KOPT-K1 (cell line): ENCODE results near the gene PTPRN2.

ENCODE experiments used
- H3K27ac ChIP-seq: fragments of 200-600 bp; sonication (generic); 2 replicates; pipeline ENCODE4 v1.5.1; 2016; ENCODE audit warnings: antibody characterized with exemption, mild to moderate bottlenecking, low read depth, low read length; ENCODE audit not compliant: poor library complexity, severe bottlenecking
- H3K36me3 ChIP-seq: fragments of 200-600 bp; sonication (generic); 2 replicates; pipeline ENCODE4 v1.5.1; 2017; ENCODE audit warnings: antibody characterized with exemption, mild to moderate bottlenecking, low read length, moderate library complexity; ENCODE audit not compliant: insufficient read depth
- H3K9me3 ChIP-seq: fragments of 200-600 bp; sonication (generic); 2 replicates; pipeline ENCODE4 v1.5.1; 2017; ENCODE audit warnings: antibody characterized with exemption, low read length, mild to moderate bottlenecking; ENCODE audit not compliant: insufficient read depth, poor library complexity, severe bottlenecking

The PTPRN2 gene

DNA sequence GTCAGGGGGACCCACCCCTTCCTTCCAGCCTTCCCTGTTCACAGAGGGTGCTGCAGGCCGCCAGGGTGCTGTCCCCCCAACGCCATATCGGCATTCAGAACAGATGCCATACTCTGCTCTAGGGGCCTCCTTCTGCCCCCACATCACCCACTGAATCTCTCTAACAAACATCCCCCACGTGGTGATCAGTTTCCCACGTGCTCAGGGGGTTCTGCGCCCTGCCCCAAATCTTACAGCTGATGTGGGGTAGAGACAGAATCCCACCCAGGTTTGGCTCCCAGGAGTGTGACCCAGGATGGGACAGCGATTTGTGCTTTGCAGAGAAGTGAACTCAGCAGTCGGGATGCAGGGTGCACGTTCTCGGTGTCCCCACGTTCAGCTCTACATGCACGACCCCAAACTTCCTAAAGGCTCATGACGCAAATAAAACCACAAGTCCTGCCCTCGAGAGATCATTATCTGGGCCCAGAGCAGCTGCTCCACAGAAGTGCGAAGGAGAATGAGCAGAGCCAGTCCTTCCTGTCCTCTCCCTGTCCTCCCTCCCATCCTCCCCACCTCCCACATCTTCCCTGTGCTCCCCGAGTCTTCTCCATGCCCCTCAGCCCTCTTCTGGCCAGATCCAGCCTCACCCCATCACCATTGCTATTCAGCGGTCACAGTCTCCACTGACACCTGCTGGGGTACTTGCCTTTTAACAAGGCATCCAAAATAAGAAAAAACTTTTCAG lies 827.5 kb downstream of the PTPRN2 start:
- Histone ChIP-seq H3K27ac (peak overlapping the region; percentile 31), H3K9me3 (peaks cover 12% of the 10 kb centered on the region), H3K36me3 (no peaks in the 10 kb centered on the region)

DNA sequence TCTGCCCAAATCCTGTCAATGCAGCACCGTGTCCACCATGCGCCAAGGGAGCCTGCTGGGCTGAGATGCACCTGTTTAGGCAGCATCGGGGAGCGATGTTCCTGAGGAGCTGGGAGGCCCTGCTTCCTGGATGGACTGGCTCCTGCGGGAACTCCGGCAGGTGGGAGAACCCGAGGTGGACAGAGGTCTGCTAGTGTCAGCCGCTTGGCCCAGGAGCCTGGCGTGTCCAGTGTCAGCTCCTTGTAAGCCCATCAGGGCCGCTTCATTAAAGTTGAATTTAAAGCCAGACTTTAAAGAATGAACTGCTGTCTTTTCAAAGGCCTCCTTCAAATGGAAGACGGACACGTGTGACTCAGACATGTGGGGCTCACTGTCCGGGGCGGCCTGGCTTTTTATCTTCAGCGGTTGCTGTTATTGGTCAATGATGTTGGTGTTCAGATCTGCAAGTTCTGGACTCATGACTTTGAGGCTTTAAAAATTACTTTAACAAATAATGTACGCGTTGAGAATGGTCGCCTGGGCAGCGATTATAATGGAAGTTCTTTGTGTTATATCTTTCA lies 828.3 kb downstream of the PTPRN2 start:
- Histone ChIP-seq H3K27ac (peak overlapping the region; percentile 31), H3K36me3 (no peaks in the 10 kb centered on the region), H3K9me3 (peaks cover 12% of the 10 kb centered on the region)

DNA sequence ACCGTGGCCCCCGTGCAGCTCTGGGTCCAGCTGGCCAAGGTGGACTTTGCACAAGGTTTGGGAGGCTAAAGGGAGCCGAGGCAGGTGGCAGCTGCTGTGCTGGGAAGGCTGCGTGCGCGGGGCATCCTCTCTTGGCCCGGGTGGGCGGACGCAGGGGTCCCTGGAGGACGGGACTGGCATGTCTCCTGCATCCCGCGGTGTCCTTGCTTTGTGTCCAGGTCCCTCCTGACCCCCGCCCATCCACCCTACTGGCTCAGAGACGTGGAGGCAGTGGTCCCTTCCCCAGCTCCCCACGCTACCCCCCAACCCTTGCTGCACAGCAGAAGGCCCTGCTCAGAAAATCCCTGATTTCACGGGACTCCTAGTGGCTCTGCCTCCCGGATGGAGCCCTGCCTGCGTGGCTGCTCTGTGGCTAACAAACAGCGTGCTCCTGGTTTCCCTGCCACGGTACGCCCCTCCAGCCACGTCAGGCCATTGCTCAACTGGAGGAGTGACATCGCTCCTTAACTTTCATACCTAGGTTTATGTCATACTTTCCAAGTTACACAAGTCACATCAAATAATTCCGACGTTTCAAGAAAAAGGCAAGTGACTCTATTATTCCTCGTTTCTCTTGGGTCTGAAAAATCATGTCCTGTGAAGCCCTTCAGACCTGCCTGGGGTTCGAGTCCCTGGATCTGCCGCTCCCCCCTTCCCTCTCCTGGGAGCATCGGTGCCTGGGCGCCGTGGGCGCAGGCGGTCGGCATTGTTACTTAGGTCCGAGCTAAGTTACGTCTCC lies 829.0 kb downstream of the PTPRN2 start:
- H3K9me3 ChIP-seq = peaks cover 6% of the 10 kb centered on the region
- no peaks in the 10 kb centered on the region for H3K36me3 ChIP-seq
- H3K27ac ChIP-seq = no peak overlapping the region

DNA sequence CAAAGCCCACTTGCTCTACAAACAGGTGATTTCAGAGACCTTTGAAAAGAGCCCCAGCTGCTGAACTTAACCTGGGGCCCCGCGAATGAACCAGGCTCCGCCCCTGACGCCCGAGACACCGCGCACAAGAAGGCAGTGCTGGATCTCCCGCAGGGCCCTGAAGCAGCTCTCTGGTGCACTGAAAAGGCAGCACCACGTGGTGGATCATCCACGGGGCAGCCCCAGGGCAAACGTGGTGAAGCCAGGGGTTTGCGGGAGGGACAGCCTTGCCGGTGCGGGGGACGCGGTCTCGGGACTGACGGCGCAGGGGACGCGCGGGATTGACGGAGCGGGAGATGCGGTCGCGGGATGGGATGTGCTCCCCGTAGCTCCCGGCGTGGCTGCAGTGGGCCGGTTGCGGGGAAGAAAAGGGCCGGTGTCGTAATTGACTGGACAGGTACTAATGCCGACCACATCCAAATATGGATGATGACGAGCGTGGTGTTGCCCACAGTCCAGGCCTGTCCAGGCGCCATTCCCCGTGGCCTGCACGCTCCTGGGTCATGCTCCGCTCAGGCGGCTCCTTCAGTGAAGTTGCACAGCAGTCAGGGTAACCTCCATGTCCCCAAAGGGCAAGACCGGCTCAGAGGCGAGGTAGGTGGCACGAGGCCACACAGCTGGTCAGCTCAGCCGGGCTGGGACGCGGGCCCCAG lies 829.7 kb downstream of the PTPRN2 start:
- Histone ChIP-seq H3K27ac (no peak overlapping the region), H3K36me3 (no peaks in the 10 kb centered on the region), H3K9me3 (no peaks in the 10 kb centered on the region)

DNA sequence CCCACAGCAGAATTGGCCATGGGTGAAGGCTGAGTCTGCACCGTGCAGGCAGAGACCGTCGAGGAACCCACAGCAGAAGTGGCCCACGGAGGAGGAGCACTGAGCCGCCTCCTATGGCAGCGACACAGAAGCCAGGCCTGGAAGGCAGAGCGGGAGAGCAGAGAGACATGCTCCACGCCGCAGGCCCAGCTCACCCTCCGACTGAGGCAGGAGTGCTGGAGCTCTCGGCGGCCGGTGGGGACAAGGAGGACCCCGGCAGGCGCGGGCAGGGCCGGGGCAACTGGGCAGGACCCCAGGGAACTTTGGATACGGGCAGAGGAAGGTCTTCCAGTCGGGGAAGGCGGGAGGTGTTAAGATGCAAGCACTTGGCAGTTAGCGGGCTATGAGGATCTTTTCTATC lies 830.4 kb downstream of the PTPRN2 start:
- Histone ChIP-seq H3K27ac (no peak overlapping the region), H3K9me3 (no peaks in the 10 kb centered on the region), H3K36me3 (no peaks in the 10 kb centered on the region)

DNA sequence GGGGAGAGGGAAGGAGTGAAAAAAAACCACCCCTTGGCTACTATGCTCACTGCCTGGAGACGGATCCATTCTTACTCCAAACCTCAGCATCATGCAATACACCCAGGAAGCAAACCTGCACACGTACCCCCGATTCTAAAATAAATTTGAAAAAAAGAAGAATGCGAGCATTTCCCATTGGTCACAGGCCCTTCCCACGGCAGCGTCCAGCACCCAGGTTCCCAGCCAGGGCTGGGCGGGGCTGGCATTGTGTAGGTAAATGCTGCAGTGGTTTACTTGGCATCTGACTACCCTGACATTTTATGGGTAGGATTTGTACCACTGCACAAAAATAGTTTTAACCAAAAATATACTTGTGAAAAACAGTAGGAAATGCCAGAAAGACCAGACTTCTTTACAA lies 831.9 kb downstream of the PTPRN2 start:
- Histone ChIP-seq H3K27ac (no peak overlapping the region), H3K9me3 (no peaks in the 10 kb centered on the region), H3K36me3 (no peaks in the 10 kb centered on the region)

DNA sequence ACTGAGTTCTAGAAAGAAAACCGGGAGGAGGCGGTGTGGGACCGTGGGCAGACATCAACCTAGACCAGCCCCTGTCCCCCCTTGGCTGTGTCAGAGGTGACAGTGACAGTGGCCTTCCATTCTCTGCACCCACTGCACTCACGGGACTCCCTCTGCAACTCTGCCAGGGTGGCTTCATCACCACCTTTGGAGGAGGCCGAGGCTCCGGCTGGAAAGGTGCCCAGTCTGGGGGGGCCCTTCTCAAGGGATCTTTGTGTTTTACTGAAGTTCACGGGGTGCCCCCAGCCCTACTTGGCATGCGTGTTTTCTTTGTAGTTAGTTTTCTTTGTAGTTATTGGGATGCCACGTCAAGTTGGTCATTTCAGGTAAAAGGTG lies 833.2 kb downstream of the PTPRN2 start:
- Histone ChIP-seq H3K36me3 (no peaks in the 10 kb centered on the region), H3K27ac (no peak overlapping the region), H3K9me3 (no peaks in the 10 kb centered on the region)

DNA sequence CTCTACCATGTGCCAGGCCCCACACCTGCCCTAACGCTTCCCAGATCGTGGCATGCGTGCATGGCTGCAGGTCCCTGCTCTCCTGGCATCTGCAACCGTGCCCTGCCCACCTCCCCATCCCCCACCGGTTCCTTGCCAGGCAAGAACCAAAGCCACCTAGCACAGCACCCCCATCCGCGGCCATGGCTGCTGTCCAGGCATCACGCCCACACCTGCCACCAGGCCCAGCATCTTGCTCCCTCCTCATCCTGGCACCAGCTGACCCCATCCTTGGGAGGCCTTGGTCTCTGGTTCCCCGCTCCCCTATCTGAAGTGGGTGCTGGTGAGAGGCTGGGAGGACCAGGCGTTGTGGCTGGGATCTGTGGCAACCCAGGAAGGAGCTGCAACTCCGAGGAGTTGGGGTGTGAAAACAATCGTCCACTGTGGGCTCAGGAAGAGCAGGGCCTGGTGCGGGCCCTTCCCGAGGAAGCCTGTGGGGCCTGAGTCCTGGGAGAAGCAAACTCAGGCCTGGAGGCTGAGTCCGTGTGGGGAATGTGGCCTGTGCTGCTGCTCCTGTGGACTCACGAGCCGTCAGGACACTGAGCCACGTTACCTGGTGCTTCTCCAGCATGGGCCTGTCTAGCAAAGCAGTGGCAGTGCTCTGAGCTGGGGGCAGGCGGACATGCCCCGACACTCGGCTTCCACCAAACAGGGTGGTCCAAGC lies 833.8 kb downstream of the PTPRN2 start:
- H3K27ac ChIP-seq = no peak overlapping the region
- H3K9me3 ChIP-seq = no peaks in the 10 kb centered on the region
- H3K36me3 ChIP-seq = no peaks in the 10 kb centered on the region

DNA sequence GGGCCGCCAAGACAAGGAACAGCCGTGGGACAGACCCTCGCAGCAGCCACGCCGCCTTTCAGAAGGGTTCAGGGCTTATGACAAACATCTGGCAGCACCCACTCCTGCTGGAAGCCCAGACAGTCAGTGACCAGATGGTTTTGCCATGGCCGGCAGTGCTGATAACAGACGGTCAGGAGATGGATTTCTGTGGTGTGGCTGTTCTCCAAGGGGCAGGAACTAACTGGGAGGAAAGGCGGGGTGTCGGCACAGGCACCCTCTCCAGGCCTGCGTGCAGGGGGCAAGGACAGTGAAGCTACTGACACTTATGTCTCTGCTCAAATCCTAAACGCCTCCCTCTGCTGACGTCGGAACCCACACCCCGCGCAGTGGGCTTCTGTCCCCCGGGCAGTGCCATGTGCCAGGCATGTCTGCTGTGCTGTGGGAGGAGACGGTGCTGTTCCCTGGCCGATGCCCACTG lies 834.8 kb downstream of the PTPRN2 start:
- no peaks in the 10 kb centered on the region for H3K9me3 ChIP-seq
- no peaks in the 10 kb centered on the region for H3K36me3 ChIP-seq
- no peak overlapping the region for H3K27ac ChIP-seq

DNA sequence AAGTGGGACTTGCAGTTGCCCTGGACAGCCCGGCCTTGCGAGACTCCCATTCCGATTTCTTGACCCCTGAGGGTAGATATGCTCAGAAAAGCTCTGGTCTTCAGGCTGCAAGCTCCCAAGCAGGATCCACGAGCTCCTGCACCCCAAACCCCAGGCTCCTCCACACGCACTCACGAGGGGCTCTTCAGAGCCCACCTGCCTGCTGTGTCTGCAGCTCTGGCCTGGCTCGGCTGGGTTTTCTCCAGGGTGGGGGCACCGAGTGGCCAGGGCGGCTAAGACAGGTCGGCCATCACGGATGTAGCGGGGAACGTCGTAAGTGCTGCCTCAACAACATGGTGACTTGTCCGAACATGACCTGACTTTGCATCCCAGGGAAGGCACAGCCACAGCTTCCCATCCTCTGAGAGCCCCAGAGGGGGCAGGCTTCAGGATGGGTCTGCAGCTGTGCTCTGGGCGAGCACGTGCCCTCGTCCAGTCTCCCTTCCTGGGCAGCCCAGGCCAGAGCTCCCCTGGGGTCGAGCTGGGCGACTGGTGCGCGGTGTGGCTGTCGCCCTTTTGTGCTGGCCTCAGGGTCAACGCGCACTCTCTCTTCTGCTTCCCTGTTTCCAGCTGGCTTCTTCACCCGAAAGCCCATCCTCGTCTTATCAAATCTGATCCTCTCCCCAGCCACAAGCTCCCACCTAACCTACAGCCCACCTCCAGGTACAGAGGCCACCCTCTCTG lies 835.5 kb downstream of the PTPRN2 start:
- no peaks in the 10 kb centered on the region for H3K36me3 ChIP-seq
- H3K9me3 ChIP-seq = no peaks in the 10 kb centered on the region
- no peak overlapping the region for H3K27ac ChIP-seq

DNA sequence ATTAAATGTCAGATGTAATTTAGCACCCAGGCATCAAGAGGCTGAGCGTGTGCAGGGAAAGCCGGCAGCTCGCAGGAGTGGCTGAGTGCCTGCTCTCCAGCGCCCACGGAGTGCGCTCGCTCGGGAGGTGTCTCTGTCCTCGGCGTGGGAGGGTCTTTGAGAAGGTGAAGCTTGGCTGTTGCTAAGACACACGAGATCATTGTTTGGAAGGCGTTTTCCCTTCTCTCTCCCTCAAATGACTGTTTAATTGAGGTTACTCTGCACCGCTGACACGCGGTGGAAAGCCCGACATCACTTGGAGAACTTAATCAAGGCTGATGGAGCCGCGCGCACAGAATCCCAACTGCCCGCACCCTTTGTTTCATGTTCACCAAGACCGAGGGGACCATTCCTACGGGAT lies 836.2 kb downstream of the PTPRN2 start:
- H3K9me3 ChIP-seq = no peaks in the 10 kb centered on the region

DNA sequence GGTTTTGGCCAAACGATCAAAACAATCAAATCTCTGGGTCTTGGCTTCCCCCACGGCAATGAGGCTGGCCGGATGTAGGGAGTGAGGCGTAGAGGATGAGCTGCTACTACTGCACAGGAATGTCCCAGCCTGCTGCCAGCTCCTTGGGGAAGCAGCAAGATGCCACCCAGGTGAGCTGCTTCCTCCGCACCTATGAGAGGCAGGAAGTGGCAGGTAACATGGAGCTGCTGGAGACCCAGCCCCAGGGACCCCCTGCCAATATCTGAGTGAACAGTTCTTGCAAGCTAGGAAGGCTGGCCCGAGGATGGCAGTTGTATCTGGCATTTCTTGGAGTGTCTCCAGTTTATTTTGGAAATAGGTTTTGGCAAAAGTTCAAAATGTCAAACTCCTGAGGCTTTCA lies 837.3 kb downstream of the PTPRN2 start:
- H3K36me3 ChIP-seq = no peaks in the 10 kb centered on the region
- H3K9me3 ChIP-seq = no peaks in the 10 kb centered on the region
- no peak overlapping the region for H3K27ac ChIP-seq

More for the DNA sequence above, 836.2 kb downstream of the PTPRN2 start:
- no peaks in the 10 kb centered on the region for H3K36me3 ChIP-seq
- H3K27ac ChIP-seq = no peak overlapping the region

DNA sequence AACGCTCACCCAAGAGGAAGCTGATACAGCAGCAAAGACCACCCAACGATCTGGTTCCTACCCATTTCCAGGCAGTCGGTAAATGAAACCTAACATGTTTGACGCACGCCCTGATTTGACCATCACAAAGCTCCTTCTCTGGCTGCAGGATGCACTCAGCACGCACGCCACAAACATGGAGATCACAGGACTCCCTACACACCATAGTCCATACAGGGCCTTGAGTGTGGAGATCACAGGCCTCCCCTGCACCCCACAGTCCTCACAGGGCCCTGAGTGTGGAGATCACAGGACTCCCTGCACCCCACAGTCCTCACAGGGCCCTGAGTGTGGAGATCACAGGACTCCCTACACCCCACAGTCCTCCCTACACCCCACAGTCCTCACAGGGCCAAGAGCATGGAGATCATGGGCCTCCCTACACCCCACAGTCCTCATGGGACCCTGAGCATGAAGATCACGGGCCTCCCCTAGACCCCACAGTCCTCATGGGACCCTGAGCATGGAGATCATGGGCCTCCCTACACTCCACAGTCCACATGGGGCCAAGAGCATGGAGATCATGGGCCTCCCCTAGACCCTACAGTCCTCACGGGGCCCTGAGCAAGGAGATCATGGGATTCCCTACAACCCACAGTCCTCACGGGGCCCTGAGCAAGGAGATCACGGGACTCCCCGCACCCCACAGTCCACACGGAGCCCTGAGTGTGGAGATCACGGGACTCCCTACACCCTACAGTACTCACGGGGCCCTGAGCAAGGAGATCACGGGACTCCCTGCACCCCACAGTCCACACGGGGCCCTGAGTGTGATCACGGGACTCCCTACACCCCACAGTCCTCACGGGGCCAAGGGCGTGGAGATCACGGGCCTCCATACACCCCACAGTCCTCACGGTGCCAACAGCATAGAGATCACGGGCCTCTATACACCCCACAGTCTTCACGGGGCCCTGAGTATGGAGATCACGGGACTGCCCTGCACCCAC lies 841.6 kb downstream of the PTPRN2 start:
- Histone ChIP-seq H3K27ac (no peak overlapping the region), H3K9me3 (no peaks in the 10 kb centered on the region), H3K36me3 (no peaks in the 10 kb centered on the region)
